ENCODE results near the gene CPVL.

The CPVL gene

DNA sequence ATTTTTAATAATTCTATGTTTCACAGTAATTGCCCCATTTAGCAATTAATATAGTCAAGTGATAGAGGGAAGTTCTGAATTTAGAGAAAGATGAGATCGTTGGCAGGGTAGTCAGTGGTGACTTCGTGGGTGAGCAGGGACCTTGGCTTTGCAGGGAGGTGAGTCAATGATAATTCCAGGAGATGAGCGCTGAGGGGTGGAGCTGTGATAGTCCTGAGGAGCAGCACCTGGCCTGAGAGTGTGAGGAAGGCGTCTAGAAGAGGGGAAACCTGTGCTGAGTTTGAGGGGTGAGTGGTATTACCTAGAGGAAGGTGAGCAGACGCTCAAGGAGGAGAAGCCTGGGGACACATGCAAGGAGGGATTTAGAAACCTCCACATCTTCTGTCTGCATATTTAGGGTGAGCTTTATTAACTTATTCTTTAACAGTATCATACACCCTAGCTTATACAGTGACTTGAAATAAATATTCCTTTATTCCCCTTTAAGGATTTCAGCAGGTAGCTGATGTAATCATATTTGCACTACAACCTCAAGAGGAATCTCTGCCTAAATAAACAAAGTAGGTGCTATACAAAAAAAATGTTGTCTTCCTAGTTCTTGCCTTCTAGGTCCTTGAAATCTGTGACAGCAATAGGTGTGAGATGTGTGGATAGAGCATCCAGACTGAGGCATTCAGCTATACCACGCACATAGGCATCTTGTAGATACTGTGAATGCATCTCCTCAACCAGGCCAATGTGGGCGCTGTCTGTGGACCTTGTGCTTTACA is 186.1 kb downstream of the CPVL start:
- DNase-seq, result no peak

DNA sequence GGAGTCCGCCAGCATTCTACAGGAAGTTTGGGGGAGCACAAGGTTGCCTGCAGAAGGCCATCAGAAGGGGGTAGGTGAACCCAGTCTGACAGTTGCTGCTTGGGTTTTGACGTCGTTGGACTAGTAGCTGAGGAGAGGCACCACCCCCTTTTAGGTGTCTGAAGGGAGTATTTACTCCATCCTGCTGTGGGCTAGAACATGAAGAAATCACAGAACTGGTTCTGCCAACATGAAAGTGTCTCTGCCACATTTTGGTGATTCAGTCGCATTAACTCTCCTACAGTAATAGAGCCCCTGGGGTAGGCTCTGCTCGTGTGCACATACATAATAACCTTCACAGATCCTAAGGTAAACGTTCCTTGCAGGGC is 187.4 kb downstream of the CPVL start:
- no peak for DNase-seq

DNA sequence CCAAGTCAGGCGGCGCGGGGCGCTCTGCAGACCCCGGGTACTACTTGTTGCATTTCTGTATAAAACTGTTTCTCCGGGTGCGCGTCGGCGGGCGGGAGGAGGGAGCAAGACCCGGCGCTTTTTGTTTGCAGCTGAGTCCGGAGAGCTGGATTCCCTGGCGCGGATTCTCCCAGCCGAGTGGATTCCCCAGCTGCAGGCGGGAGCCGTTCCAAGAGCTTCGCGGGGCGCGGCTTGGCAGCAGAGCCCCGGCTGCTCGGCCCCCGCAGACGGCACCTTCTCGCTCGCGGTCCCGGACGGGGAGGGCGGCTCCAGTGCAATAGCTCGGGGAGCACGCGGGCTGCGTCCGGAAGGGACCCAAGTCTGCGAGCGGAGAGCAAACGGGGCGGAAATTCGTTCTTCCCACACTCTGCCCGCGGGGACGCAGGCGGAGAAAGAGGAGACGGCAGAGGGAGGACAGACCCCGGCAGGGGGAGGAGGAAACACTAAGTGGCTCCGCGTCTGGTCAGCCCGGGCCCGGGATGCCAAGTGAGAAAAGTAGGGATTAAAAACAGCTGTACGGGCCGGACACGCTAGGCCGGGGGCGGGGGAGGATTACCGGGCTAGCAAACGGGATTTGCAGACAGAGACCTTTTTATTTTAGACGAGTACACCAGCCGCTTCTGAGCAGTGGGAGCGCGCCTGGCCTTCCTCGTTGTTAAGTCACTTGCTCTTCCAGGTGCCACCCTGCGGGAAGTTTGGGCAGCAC is 187.9 kb downstream of the CPVL start, which contains the start of gene TRIL:
TRIL (minus strand) TSS at position 96 of the 745 bp plus-strand sequence. CDS start 284 bp downstream, outside the sequence.
- DNase-seq, result peak; percentile 22 to 41 (median 36)

DNA sequence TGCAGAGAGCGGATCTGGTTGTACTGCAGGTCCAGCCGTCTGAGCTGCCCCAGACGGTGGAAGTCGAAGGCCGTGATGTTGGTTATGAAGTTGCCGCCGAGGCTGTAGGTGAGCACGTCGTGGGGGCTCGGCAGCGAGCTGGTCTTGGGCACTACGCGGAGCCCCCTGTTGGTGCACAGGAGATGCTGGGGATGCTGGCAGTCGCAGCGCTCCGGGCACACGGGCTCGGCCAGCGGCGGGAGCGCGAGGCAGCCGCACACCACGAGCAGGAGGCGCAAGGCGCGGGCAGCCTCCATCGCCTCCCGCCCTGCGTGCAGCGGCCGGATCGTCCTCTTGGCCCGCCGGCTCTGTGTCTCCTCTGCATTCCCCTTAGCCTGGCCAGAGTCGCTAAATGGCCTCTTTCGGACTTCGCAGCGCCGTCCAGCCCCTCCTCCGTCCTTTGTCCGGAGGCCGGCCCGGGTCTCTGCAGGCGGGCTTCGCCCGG is 188.5 kb downstream of the CPVL start:
- peak in 1 of 3 donors; percentile 21 for DNase-seq

DNA sequence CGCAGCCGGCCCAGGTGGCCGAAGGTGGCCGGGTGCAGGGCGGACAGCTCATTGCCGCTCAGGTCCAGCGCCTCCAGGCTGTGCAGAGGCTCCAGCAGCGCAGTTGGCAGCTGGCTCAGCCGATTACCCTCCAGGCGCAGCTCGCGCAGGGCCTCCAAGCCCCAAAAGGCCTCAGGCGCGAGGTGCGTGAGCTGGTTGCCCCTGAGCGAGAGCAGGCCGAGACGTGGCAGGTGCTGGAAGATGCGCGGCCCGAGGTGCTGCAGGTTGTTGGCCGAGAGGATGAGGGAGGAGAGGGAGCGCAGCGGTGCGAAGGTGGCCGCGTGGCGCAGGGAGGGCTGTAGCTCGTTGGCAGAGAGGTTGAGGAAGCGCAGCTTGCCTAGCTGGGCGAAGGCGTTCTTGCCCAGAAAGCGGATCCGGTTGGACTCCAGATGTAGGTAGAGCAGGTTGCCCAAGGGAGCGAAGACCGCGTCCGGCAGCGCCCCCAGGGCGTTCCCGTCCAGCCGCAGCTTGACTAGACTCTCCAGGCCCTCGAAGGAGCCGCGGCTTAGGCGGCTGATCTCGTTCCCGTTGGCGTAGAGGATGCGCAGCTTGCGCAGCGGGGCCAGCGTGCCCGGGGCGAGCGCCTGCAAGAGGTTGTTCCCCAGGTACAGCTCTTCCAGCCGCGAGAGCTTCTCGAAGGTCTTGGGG is 189.1 kb downstream of the CPVL start:
- peak in 2 of 3 donors; percentile 28 to 32 for DNase-seq

DNA sequence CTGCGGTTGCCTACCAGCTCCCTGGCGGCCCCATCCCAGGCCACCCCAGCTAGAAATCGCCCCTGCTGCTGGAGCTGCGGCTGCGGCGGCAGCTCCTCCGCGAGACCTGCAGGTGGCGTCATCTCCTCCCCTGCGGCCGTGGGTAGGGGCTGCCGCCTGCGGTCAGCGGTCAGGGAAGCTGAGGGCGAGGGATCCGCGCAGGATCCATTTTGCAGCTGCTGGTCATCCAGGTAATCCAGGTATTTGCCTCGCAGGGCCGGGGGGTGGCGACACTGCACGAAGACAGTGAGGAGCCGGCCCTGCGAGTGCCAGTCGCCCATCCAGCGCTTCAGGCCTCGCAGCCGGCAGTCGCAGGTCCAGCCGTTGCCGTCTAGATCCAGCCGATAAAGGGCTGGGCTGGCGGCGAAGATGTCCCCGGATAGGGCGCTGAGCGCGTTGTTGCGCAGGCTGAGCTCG is 189.7 kb downstream of the CPVL start:
- DNase-seq, result peak; percentile 32 to 68 (median 53)

DNA sequence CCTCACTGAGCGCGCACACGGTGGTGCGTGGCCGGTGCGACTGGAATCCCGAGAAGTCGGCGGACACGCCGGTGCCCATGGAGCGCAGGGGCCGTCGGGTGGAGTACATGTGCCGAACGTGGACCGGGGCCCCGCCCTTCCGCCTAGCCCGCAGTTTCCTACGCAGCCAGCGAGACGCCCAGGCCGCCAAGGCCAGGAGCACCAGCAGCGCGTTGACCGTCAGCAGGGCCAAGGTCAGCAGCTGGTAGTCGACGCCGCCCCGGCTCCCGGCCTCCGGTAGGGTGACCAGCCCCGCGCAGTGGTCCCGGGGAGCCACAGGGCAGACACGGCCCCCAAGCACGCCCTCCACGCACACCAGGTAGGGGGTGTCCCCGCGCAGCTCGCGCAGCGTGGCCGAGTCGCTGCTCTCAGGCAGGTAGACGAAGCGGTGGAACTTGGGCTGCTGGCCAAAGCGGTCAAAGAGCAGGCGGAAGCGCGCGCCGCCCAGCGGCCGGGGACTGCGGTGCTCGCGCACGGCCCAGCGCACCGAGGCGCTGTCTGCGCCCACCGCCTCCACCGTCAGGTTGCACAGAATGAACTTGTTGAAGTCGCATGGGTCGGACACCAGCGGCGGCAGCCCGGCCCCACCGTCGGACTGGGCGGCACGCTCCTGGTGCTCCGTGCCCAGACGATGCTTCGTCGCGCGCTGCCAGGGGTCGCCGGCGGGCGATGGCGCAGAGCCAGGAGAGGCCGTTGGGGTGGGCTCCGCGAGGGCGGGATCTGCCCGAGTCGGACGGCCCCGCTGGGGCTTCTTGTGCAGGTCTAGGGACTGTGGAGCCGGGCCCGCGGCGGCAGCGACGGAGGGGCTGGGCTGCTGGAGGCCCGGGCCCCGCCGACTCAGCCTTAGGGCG is 190.4 kb downstream of the CPVL start:
- peak; percentile 49 to 81 (median 62) for DNase-seq

DNA sequence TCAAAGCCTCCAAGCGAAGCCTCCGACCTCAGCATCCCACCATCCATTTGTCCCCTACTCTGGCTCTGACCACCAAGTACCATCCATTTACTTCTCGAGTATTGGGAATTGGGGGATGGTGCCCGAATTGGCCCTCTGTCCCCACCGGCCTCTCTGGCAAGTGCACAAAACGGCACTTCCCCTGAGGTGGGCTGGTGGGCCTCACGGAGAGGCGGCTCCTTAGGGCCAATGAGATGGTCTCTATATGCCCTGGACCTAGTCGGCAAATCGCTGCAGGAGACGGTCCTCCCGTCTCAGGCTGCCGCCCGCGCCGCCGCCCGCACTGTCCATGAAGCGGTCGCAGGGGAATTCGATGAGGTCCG is 191.0 kb downstream of the CPVL start:
- DNase-seq, result no peak

DNA sequence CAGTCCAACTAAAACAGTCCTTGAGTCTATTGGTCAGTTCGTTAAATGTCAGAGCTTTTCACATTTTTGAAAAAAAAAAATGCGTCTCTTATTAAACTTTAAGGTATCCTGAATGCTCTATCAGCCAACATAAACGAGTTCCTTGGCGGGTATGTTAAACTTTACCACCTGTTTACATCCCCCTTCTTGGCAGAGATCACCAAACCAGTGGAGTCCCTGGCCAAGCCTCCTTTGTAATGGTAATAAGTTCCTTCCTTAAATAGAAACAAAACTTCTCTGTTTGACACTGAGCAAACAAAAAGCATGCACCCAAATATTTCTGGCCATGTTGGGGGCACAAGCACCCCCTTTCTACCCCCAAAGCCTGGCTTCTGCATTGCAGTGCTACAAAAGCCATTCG is 191.4 kb downstream of the CPVL start:
- DNase-seq, result no peak

DNA sequence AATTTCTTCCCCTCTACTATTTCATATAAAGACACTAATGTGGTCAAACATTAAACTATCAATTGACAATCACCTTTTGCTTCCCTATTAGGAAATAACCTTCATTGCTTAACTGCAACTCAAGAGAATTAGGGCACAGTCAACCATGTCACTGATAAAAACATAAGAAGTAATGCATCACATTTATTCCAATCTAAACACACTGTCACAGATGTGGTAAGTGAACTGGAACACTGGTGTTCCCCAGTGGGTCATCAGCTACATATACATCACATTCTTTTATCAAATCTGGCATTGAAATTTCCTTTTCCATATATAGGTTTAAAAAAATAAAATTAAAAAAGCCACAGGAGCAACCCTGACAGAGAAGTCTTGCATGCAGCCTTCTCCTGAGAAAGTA is 191.9 kb downstream of the CPVL start:
- DNase-seq, result no peak

DNA sequence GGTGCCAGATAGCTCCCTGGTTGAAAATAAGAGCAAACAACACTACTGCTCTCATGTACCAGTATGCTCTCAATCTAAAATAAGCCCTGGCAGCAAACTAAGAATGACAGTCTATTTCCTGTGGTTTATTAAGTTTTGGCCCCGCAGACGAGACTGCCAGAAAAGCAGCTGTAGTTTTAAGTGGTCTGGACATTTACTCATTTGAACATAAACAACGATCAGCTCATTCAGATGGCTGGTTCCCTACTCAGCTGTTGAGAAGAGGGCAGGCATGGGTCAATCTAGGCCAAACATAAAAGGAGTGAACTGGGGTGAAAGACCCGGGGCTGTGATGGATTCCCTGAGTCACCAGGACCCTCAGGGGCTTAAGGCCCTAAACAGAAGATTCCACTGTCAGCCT is 192.7 kb downstream of the CPVL start:
- no peak for DNase-seq
